NCI-H1436 (cell line): ENCODE data around the gene TASOR2.

Source experiments
- DNase-seq: peaks from one replicate; lab custom pipeline; 2025; lab: John Stamatoyannopoulos, UW

The TASOR2 gene

DNA sequence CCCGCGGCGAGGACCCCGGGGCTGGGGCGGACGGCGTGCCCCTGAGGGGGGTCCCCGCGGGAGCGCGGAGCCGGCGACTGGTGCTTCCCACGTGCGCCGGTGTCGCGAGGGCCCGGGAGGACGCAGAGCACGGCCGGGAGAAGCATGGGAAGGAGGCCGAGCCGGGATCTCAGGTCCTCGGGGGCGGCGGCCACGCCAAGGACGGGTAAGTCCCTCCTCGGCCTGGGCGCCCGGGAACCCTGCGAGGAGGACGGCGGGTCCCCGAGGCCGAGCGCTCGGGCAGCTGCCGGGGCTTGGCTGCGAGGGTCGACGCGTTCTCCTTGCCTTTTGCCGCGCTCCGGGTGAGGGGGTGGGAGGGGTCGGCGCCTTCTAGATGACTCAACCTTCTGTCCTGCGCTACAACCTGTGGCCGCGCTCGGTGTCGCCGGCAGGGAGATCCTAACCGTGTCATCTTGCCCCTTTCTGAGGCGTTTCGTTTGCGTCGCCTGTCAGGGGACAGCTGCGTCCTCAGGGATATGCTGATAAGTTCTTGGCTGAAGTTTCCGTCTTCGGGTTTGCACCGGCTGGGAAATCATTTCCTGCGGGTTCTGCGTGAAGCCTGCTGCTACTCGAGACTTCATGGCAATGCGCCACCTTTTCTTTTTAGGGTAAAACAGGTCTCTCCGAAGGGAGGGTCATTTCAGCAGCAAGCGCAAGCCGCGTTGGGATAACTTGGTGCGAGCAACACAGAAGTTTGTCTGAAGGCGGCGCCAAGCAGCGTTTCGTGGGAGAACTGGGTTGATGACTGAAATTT, 529 bp downstream of the TASOR2 start:
- no peak for DNase-seq

DNA sequence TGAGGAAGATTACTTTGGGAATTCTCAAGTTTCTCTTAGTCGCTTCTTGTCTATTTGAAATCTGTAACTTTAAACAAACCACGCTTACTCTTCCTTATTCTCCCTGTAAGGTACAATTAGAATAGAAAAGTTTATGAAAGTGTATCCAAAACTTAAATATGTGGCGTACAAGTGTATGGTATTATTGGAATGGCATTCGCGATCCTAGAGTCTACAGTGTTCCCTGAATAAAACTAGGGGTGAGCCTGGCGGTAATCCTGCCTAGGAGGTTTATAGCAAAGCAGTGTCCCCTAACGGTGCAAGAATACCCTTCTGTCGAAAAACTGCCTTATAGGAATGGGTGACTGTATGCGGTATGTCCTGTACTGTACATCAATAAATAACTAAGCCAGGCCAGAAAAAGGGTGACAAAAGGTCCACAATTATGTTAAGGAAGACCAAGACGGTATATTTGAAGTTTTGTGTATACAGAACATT, 1.2 kb downstream of the TASOR2 start:
- no peak for DNase-seq

DNA sequence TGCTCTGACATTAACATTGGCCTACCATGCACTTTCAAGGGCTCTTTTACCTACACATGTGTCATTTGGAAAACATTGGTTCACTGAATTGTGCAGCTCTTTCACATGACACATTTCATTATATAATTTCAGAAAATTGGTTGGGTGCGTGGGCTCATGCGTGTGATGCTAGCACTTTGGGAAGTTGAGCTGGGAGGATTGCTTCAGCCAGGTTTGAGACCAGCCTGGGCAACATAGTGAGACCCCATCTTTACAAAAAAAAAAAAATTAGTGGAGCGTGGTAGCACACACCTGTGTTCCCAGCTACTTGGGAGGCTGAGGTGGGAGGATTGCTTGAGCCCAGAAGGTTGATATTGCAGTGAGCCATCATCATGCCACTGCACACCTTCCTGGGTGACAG, 3.9 kb downstream of the TASOR2 start:
- no peak for DNase-seq

DNA sequence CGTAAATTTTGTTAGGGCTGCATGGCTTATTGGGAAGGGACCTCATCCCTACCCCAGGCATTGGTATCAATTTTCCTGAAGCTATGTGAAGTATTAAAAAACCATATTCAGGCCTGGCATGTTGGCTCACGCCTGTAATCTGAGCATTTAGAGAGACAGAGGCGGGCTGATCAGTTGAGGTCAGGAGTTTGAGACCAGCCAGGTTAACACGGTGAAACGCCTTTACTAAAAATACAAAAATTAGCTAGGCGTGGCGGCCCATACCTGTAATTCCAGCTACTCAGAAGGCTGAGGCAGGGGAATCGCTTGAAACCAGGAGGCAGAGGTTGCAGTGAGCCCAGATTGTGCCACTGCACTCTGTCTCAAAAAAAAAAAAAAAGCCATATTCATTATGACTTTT, 7.1 kb downstream of the TASOR2 start:
- DNase-seq: no peak

DNA sequence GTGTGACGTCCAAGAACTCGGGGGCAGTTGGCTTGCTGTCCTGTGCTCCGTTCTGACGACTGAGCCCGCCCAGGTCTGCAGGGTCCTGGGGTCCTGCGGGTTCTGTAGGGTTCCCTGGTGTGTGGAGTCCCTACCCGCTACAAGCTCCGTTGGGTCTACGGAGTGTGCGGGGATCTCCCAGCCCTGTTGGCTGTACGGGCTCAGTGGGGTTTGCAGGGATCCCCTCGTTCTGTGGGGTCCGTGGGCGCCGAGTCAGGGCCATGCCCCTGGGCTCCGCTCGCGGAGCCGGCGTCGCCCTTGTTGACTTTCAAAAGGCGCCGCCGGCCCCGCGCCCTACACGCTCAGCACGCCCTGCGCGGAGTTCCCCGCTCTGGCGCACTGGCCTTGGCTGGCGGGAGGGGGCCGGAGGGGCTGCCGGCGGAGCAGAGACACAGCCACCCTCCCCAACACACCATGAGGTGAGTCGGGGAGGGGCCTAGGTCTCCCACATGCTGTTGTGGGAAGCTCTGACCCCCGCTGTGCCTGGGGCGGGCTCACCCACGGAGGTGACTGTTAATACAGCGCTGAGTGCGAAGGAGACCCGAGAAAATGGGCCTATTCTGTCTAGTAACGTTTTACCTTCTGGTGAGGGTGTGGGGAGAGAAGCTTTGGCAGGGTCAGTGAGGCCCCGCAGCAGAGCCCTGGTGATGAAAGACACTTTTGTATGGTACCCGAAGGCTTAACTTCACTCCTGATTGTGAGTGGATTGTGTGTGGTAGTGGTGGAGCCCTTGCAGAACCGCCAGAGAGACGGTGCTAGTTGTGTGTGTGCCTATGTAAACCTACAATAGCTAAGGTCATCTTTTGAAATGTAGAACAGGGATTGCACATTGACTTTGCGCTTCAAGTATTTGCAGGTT, 8.1 kb downstream of the TASOR2 start:
- DNase-seq: no peak

DNA sequence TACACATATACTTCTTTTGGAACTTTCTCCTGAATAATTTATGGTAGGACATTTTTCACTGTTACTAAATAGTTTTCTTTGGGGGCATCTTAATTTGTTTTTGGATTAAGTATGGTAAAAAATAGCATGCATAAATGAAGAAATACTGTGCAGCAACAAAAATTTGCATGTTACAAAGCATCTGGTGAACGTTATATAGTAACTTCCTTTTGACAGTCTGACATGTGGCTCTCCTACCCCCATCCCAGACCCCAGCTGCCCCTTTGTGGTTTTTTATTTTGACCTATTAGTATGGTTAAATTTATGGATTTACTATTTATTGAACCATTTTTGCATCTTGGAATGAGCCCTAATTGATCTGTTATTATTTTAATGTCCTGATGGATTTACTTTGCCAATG, 9.9 kb downstream of the TASOR2 start:
- no peak for DNase-seq

DNA sequence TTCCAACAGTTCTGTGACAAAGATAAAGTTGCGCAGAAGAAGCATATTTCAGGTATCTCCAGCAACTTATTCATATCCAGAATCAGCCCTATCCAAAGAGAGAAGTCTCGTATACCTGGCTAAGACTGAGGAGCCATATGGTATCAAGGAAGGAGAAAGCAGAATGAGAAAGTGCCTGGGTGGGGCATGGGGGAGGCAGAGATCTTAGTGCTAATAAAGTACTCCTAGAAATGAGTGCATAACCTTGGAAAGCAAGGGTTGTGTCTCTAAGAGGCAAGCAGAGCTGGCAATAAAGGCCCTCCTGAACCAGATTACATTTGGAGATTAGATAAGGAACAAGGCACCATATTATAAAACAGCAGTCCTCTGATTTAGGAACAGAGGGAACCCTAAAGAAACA, 12.7 kb downstream of the TASOR2 start:
- DNase-seq: no peak

DNA sequence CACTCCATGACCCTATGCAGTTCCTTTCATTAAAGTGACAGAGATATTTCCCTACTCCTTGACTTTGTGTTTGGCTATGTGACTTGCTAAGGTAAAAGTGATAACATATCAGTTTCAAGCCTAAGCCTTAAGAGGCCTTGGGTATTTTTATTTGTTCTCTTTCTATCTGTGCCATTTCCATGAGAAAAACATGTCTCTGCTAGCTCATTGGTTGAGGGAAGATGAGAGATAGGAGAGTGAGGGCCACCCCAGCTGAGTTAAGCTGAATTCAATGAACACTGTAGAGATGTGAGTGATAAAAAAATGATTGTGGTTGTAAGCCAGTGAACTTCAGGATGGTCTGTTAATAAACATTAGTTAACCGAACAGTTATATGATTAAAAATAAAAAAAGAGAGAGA, 13.4 kb downstream of the TASOR2 start:
- no peak for DNase-seq

DNA sequence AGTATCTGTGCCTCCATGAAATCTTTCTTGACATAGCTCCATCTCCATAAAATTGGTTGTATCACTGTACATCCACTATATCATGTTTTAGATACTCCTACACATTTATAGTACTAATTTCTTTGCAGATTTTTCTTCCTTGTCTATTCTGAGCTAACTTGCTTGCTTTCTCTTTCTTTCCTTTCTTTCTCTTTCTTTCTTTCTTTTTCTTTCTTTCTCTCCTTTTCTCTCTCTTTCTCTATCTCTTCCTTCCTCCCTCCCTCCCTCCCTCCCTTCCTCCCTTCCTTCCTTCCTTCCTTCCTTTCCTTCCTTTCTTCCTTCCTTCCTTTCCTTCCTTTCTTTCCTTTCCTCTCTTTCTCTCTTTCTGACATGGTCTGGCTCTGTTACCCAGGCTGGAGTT, 23.7 kb downstream of the TASOR2 start:
- no peak for DNase-seq

DNA sequence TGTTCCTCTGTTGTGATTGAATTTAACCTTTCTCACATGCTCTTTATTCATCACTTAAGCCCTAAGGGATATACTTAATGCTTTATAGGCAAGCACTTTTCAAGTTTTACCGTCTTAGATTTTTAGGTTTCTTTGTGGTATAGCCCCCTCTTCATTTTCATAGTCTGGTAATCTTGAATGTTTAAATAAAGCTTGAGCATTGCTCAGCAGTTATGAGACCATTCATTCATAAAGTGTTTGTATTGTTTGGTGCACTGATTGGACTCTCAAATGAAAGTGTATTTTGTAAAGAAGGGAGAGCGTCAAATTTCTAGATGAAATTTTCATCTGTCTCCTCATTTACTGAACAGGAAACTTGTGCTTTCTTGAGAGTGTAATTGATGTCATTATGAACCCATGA, 25.2 kb downstream of the TASOR2 start:
- DNase-seq: no peak

DNA sequence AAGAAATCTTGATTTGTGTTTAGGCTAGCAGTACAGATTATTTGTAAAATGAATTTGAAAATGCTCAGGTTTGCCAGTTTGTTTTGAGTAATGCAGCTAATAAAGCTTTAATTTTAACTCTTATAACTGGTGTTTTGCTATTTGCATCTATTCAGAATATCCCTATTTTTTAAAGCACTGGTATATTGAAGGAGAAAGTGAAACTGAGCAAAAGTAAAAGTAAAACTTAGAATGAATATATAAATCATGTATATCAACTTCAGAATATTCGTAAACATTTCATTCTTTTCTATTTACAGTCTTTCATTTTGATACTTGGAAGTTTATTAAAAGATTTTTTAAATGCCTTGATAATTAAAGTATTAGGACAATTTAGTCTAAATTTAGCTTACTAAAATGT, 26.2 kb downstream of the TASOR2 start:
- DNase-seq: no peak

DNA sequence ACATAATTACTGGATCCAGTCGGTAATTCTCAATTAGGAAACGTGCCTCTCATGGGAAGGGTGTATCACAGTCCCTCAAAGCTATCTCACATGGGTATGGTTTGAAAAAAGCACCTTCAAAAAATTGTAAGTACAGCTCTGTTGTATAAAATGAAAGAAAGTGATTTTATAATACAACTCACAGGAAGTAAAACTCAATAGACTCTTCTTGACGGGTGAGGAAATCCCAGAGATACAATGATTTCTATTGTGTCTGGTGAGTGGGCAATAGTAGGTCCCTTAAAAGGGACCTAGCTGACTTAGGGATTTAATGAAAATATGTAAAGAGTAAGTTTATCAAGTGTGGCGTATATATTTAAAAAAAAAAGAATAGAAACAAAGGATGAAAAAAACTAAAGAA, 27.0 kb downstream of the TASOR2 start:
- no peak for DNase-seq

DNA sequence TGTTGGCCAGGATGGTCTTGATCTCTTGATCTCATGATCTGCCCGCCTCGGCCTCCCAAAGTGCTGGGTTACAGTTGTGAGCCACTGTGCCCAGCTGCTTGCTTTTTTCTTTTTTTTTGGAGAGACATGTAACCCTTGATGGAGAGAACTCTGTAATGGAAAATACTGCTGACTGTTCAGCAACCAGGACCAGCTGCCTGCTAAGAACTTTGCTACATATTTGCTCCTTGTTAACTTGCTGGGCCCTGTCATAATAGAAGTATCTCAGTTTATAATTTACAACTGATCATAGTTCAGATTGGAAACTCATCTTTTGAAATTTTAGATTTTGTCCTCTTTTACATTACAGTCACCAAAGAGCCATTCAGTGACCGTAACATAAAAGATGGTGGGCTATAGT, 34.9 kb downstream of the TASOR2 start:
- no peak for DNase-seq

DNA sequence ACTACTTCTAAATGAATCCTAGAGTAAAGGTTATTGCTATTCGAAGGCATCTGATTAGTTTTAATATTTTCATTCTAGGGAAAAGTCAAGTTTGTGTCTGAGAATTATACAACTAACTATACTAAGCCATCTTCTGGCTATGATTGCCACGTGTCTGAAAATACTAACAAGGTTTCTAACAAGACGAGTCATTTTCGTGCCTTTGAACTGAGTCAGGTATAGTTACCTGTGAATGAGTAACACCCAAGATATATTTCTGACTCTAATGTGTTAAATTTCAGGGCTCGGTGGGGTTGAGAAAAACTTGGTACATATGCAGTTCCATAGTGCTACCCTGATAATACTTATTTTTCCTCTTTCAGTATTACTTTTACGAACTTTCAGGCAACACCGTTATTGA, 35.5 kb downstream of the TASOR2 start:
- DNase-seq: no peak

DNA sequence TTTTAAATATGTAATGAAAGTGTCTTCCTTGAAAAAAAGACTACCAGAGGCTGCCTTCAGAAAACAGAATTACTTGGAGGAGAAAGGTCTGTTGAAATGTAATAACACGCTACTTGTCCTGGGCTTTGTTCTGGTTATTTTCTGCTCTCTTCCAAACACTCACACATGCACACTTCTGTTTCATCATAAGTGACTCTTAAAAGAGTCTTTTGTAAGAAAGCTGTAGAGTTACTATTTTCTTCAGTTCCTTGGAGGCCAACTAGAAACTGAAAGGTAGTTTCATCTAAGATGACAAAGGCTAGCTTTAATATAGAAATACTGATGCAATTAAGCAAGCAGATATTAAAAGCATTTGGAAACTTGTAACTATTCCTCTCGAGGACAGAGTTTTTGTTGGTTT, 39.1 kb downstream of the TASOR2 start:
- no peak for DNase-seq

DNA sequence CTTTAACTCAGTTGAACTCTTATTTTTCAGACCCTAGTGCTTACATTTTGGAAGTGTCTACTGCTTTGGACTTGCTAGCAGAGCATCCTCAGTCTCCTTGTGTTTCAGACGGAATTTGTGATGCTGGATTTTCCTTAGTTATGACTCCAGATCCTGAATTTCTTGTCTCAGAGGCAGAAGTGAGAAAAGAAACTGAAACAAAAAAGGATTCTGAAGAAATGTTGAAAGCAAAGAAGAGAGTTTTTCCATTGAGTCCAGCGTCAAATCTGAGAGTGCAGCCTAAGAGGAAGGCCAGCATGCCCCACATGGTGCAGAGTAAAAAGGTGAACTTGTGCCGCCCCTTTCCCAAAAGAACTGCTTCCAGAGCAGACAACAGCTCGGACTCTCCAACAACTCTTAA, 46.1 kb downstream of the TASOR2 start:
- DNase-seq: no peak

DNA sequence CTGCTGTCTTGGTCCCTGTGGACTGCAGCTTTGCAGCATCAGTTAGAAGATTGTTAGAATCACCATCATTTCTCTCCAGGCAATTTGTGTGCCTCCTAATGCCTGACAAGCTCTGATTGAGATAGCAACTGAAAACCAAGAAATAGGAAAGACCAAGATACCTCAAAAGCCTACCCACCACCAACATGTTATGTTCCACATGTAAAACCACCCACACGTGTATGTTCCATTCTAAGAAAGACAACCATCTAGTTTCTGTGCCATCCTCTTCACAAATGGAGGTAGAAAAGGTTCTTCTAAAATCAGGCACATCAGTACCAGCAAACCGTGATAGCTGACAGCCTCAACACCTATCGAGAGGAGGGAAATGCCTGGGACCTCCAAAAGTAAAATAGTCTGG, 46.9 kb downstream of the TASOR2 start:
- DNase-seq: no peak

DNA sequence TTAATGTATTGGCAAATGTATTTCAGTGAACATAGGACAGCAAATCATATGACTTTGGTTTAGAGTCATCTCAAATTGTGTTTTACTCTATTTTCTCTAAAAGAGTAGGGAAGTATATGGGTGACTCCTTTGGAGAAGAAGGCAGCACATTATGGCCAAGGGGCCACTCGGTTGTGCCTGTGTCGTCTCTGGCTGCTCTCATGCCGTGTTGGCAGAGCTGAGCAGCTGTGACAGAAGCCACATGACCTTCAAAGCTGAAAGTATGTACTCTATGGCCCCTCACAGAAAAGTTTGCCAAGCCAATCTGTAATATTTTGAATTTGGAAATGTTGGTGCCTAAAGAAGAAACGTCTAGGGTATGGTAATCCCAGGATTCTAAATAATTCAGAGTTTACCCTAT, 47.5 kb downstream of the TASOR2 start:
- DNase-seq: no peak
